Left renal pelvis (tissue), 4 donors: ENCODE data around the gene GNA12. TPM values are rescaled to one million over a fixed set of nuclear protein-coding genes. Genes with fewer than 3 reads are reported as not detected.

Experiments used
- DNase-seq, 4 donors: peaks; one replicate each; pipeline ENCODE4 v3.0.0-alpha.2; 2013; ENCODE audit warnings: low read depth in 4 of 4, low spot score in 3 of 4
- polyA plus RNA-seq, 4 donors: library from polyadenylated mRNA; unstranded; fragments of 120-200 nt; gene quantifications; one replicate each; pipeline ENCODE4 v1.2.1, GENCODE V29; 2013; ENCODE audit not compliant: insufficient read length in 4 of 4

GNA12 gene
- polyA plus RNA-seq, 4 donors: 38.6 to 55.9 (median 41.4) TPM

GRCh38 chr7:2786607-2787116, 57.4 kb downstream of the GNA12 start:
- no peak for DNase-seq

DNA sequence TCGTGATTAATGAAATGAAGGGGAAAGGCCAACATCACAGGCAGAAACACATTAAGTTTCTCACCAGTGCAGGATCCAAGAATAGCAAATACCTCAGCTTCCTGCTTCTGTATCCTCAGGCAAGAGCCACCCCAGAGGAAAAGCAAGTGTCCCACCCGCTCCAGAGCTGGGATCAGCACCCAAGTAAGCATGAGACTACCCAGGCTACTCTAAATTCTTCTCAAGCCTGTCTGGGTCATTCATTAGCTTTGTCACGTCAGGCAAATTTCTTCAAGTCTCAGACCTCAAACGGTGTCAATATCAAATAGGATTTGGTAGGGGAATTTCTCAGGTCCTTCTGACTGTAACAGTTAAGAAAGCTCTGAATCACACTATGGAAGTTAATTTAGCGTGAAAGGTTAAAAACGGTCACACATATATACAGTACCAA, 59.0 kb downstream of the GNA12 start:
- no peak for DNase-seq

GRCh38 chr7:2782565-2782964, 61.5 kb downstream of the GNA12 start:
- no peak for DNase-seq

- no peak for DNase-seq
Measured at GRCh38 chr7:2782121-2782520, 62.0 kb downstream of the GNA12 start.

DNA sequence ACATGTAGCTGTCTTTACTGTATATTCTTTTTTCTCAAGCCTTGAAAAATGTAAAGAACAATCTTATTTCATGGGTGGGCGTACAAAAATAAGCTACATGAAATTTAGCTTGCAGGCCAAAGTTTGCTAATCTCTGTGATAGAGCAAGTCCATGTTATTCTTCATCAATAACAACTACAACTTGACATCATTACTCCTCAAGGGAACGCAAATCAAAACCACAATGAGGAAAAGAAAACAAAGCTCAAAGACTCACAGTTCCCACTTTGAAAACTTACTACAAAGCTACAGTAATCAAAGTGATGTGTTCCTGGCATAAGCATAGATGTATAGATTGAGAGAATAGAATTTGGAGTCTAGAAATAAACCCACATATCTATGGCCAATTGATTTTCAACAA, 62.5 kb downstream of the GNA12 start:
- DNase-seq: no peak

- DNase-seq: no peak
Measured at GRCh38 chr7:2779051-2779450, 65.1 kb downstream of the GNA12 start.

GRCh38 chr7:2777898-2778535, 66.1 kb downstream of the GNA12 start:
- DNase-seq: no peak

- no peak for DNase-seq
Measured at GRCh38 chr7:2776401-2776800, 67.7 kb downstream of the GNA12 start.

DNA sequence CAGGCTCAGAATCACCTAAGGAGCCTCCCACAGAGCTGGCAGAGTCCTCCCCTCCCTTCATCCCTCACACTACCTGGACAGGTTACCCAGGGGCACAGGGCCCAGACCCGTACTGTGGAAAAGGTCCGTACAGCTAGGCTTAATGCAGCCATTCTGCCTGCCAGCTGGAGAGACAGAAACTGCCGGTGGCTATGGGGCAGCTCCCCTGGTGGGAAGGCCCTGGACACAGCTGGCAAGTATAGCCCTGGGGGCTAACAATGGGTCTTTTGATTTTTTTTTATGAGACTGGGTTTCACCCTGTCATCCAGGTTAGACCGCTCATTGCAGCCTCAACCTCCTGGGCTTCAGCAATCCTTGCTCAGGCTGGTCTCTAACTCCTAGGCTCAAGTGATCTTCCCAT, 68.3 kb downstream of the GNA12 start:
- DNase-seq: no peak

- no peak for DNase-seq
Measured at GRCh38 chr7:2775376-2775775, 68.7 kb downstream of the GNA12 start.

- DNase-seq: no peak
Measured at GRCh38 chr7:2774935-2775334, 69.2 kb downstream of the GNA12 start.

DNA sequence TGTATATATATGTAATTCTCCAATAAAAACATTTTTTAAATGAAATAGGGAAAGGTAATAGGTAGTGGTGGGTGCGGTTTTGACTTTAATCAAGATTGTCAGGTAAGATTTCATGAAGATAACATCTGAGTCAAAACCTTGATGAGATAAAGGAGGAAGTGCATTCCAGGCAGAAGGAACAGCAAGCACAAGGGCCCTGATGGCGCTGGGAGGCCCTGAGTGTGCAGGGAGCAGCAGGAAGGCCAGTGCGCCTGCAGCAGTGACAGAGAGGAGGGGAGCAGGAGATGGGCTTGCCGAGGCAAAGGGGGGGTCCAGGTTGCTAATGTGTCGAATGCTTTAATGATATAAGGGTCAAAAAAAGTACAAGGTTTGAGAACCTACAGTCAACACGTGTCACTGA, 69.8 kb downstream of the GNA12 start:
- DNase-seq: no peak

DNA sequence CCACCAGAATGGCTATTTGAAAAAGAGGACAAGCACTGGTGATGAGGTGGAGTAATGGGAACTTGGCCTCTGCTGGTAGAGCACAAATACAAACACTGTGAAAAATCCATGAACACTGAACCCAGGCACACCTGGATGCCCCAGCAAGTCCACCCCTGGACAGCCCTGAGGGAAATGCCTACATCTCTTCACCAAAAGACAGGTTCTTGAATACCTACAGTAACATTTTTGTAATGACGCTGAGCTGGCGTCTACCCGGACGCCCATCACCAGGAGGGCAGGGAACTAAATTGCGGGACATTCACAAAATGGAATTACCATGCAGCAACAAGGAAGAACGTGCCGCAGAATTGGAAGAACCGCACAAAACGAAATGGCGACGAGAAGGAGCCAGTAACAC, 70.5 kb downstream of the GNA12 start:
- DNase-seq: no peak

- DNase-seq: no peak
Measured at GRCh38 chr7:2771274-2771731, 72.8 kb downstream of the GNA12 start.

DNA sequence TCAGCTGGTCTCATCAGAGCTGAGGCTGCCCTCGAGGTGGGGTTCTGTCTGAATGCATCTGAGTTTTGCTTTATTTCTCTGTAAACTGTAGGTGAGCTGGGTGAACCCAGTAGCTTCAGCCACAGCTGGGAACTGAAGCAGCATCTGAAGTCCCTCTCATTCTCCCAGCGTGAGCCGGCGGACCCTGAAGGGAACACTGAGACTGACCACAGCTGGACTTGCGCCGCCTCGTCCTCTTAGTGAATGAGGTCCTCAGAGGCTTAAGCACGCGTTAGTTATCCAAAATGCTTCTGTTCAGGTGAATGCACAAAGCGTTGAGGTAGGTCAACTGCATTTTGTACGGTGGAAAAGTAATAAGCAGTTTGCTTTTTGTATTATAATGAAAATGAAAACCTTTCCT, 79.5 kb downstream of the GNA12 start:
- no peak for DNase-seq

- no peak for DNase-seq
Measured at GRCh38 chr7:2763597-2763996, 80.5 kb downstream of the GNA12 start.

GRCh38 chr7:2761801-2762497, 82.2 kb downstream of the GNA12 start:
- DNase-seq: no peak

- DNase-seq: no peak
Measured at GRCh38 chr7:2761131-2761624, 82.9 kb downstream of the GNA12 start.

- no peak for DNase-seq
Measured at GRCh38 chr7:2760098-2760889, 83.8 kb downstream of the GNA12 start.

DNA sequence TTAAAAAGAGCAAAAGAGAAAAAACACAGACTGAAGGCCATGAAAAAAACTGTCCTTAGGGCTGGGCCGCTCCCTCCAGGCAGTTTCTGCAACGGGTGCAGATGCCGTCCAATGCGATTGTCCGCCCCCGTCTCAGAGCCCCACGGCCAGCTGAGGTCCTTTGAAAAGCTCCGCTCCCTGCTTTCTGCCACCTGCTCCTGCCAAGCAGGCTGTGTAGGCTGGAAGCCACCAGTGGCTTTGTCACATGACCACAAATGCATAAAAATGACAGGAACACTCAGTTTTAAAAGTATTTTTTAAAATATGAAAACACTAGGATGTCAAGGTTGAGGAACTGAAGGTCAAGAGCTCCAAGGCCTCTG, 84.4 kb downstream of the GNA12 start:
- no peak for DNase-seq
